ENCODE results near the gene MKI67. TPM values are rescaled to one million over a fixed set of nuclear protein-coding genes. Genes with fewer than 3 reads are reported as not detected.

MKI67 gene
- total RNA-seq, 1 donor from 2014 or later, result 6.3 TPM

- Histone ChIP-seq H3K27me3 (ENCODE audit: control insufficient read depth in 3 of 3, insufficient read depth in 3 of 3, low read length in 3 of 3) (peaks cover 0 to 13% (median 6%) of the 10 kb centered on the region in 3 donors), H3K9me3 (ENCODE audit: control insufficient read depth in 3 of 3, low read length in 3 of 3) (peaks cover 0 to 2% (median 0%) of the 10 kb centered on the region in 3 donors), H3K27ac (ENCODE audit: low read depth, low read length) (no peak overlapping the region), H3K9ac (ENCODE audit: low read depth in 1 of 3, low read length in 3 of 3) (no peak overlapping the region), H3K4me1 (ENCODE audit: control insufficient read depth in 3 of 3, insufficient read depth in 3 of 3, low read length in 3 of 3) (peaks cover 12 to 18% (median 13%) of the 10 kb centered on the region in 3 donors), H3K36me3 (ENCODE audit: control insufficient read depth in 3 of 3, insufficient read depth in 3 of 3, low read length in 3 of 3) (peaks cover 20 to 30% (median 25%) of the 10 kb centered on the region in 3 donors), H3K4me3 (ENCODE audit: low read length in 3 of 3) (no peak overlapping the region)
These were observed 57.6 kb downstream of the MKI67 start for GRCh38 chr10:128068398-128069285.

- Histone ChIP-seq H3K36me3 (ENCODE audit: control insufficient read depth in 3 of 3, insufficient read depth in 3 of 3, low read length in 3 of 3) (peaks cover 16 to 24% (median 23%) of the 10 kb centered on the region in 3 donors), H3K9ac (ENCODE audit: low read depth in 1 of 3, low read length in 3 of 3) (no peak overlapping the region), H3K4me3 (ENCODE audit: low read length in 3 of 3) (no peak overlapping the region), H3K27me3 (ENCODE audit: control insufficient read depth in 3 of 3, insufficient read depth in 3 of 3, low read length in 3 of 3) (peaks cover 0 to 18% (median 6%) of the 10 kb centered on the region in 3 donors), H3K27ac (ENCODE audit: low read depth, low read length) (no peak overlapping the region), H3K4me1 (ENCODE audit: control insufficient read depth in 3 of 3, insufficient read depth in 3 of 3, low read length in 3 of 3) (peaks cover 15 to 25% (median 19%) of the 10 kb centered on the region in 3 donors), H3K9me3 (ENCODE audit: control insufficient read depth in 3 of 3, low read length in 3 of 3) (peaks cover 0 to 2% (median 0%) of the 10 kb centered on the region in 3 donors)
These were observed 58.4 kb downstream of the MKI67 start for GRCh38 chr10:128067691-128068397.

- Histone ChIP-seq H3K36me3 (ENCODE audit: control insufficient read depth in 3 of 3, insufficient read depth in 3 of 3, low read length in 3 of 3) (peaks cover 16 to 24% (median 23%) of the 10 kb centered on the region in 3 donors), H3K9me3 (ENCODE audit: control insufficient read depth in 3 of 3, low read length in 3 of 3) (peaks cover 0 to 2% (median 0%) of the 10 kb centered on the region in 3 donors), H3K9ac (ENCODE audit: low read depth in 1 of 3, low read length in 3 of 3) (no peak overlapping the region), H3K27me3 (ENCODE audit: control insufficient read depth in 3 of 3, insufficient read depth in 3 of 3, low read length in 3 of 3) (peaks cover 0 to 20% (median 6%) of the 10 kb centered on the region in 3 donors), H3K4me3 (ENCODE audit: low read length in 3 of 3) (peak overlapping the region in 1 of 3 donors; percentile 13), H3K4me1 (ENCODE audit: control insufficient read depth in 3 of 3, insufficient read depth in 3 of 3, low read length in 3 of 3) (peaks cover 23 to 34% (median 26%) of the 10 kb centered on the region in 3 donors), H3K27ac (ENCODE audit: low read depth, low read length) (no peak overlapping the region)
These were observed 59.3 kb downstream of the MKI67 start for GRCh38 chr10:128066870-128067382.

GRCh38 chr10:128065881-128066534, 60.2 kb downstream of the MKI67 start:
- peaks cover 0 to 20% (median 6%) of the 10 kb centered on the region in 3 donors for H3K27me3 ChIP-seq (ENCODE audit: control insufficient read depth in 3 of 3, insufficient read depth in 3 of 3, low read length in 3 of 3)
- H3K9ac ChIP-seq (ENCODE audit: low read depth in 1 of 3, low read length in 3 of 3), result no peak overlapping the region
- H3K4me1 ChIP-seq (ENCODE audit: control insufficient read depth in 3 of 3, insufficient read depth in 3 of 3, low read length in 3 of 3), result peaks cover 23 to 34% (median 26%) of the 10 kb centered on the region in 3 donors
- peaks cover 0 to 2% (median 0%) of the 10 kb centered on the region in 3 donors for H3K9me3 ChIP-seq (ENCODE audit: control insufficient read depth in 3 of 3, low read length in 3 of 3)
- H3K36me3 ChIP-seq (ENCODE audit: control insufficient read depth in 3 of 3, insufficient read depth in 3 of 3, low read length in 3 of 3), result peaks cover 16 to 24% (median 20%) of the 10 kb centered on the region in 3 donors
- H3K4me3 ChIP-seq (ENCODE audit: low read length in 3 of 3), result no peak overlapping the region
- no peak overlapping the region for H3K27ac ChIP-seq (ENCODE audit: low read depth, low read length)

GRCh38 chr10:128064970-128065580, 61.1 kb downstream of the MKI67 start:
- Histone ChIP-seq H3K4me1 (ENCODE audit: control insufficient read depth in 3 of 3, insufficient read depth in 3 of 3, low read length in 3 of 3) (peaks cover 24 to 34% (median 26%) of the 10 kb centered on the region in 3 donors), H3K36me3 (ENCODE audit: control insufficient read depth in 3 of 3, insufficient read depth in 3 of 3, low read length in 3 of 3) (peaks cover 12 to 18% (median 14%) of the 10 kb centered on the region in 3 donors), H3K9me3 (ENCODE audit: control insufficient read depth in 3 of 3, low read length in 3 of 3) (peaks cover 0 to 2% (median 0%) of the 10 kb centered on the region in 3 donors), H3K4me3 (ENCODE audit: low read length in 3 of 3) (no peak overlapping the region), H3K27ac (ENCODE audit: low read depth, low read length) (no peak overlapping the region), H3K27me3 (ENCODE audit: control insufficient read depth in 3 of 3, insufficient read depth in 3 of 3, low read length in 3 of 3) (peaks cover 0 to 20% (median 6%) of the 10 kb centered on the region in 3 donors), H3K9ac (ENCODE audit: low read depth in 1 of 3, low read length in 3 of 3) (no peak overlapping the region)

- peaks cover 0 to 16% (median 6%) of the 10 kb centered on the region in 3 donors for H3K27me3 ChIP-seq (ENCODE audit: control insufficient read depth in 3 of 3, insufficient read depth in 3 of 3, low read length in 3 of 3)
- no peak overlapping the region for H3K4me3 ChIP-seq (ENCODE audit: low read length in 3 of 3)
- peaks cover 0 to 2% (median 0%) of the 10 kb centered on the region in 3 donors for H3K9me3 ChIP-seq (ENCODE audit: control insufficient read depth in 3 of 3, low read length in 3 of 3)
- H3K27ac ChIP-seq (ENCODE audit: low read depth, low read length), result peak overlapping the region; percentile 71
- H3K9ac ChIP-seq (ENCODE audit: low read depth in 1 of 3, low read length in 3 of 3), result peak overlapping the region in 1 of 3 donors; percentile 25
- H3K36me3 ChIP-seq (ENCODE audit: control insufficient read depth in 3 of 3, insufficient read depth in 3 of 3, low read length in 3 of 3), result peaks cover 7 to 13% (median 11%) of the 10 kb centered on the region in 3 donors
- peaks cover 25 to 34% (median 26%) of the 10 kb centered on the region in 3 donors for H3K4me1 ChIP-seq (ENCODE audit: control insufficient read depth in 3 of 3, insufficient read depth in 3 of 3, low read length in 3 of 3)
These were observed 61.9 kb downstream of the MKI67 start for GRCh38 chr10:128064108-128064969.

GRCh38 chr10:128063736-128064107, 62.5 kb downstream of the MKI67 start:
- Histone ChIP-seq H3K27me3 (ENCODE audit: control insufficient read depth in 3 of 3, insufficient read depth in 3 of 3, low read length in 3 of 3) (peaks cover 0 to 16% (median 6%) of the 10 kb centered on the region in 3 donors), H3K9ac (ENCODE audit: low read depth in 1 of 3, low read length in 3 of 3) (no peak overlapping the region), H3K9me3 (ENCODE audit: control insufficient read depth in 3 of 3, low read length in 3 of 3) (peaks cover 0 to 2% (median 0%) of the 10 kb centered on the region in 3 donors), H3K36me3 (ENCODE audit: control insufficient read depth in 3 of 3, insufficient read depth in 3 of 3, low read length in 3 of 3) (peaks cover 7 to 13% (median 11%) of the 10 kb centered on the region in 3 donors), H3K27ac (ENCODE audit: low read depth, low read length) (peak overlapping the region; percentile 71), H3K4me3 (ENCODE audit: low read length in 3 of 3) (no peak overlapping the region), H3K4me1 (ENCODE audit: control insufficient read depth in 3 of 3, insufficient read depth in 3 of 3, low read length in 3 of 3) (peaks cover 25 to 34% (median 26%) of the 10 kb centered on the region in 3 donors)

- peaks cover 25 to 34% (median 26%) of the 10 kb centered on the region in 3 donors for H3K4me1 ChIP-seq (ENCODE audit: control insufficient read depth in 3 of 3, insufficient read depth in 3 of 3, low read length in 3 of 3)
- no peak overlapping the region for H3K9ac ChIP-seq (ENCODE audit: low read depth in 1 of 3, low read length in 3 of 3)
- H3K27ac ChIP-seq (ENCODE audit: low read depth, low read length), result peak overlapping the region; percentile 71
- H3K4me3 ChIP-seq (ENCODE audit: low read length in 3 of 3), result peak overlapping the region in 2 of 3 donors; percentile 19 to 44
- H3K27me3 ChIP-seq (ENCODE audit: control insufficient read depth in 3 of 3, insufficient read depth in 3 of 3, low read length in 3 of 3), result peaks cover 0 to 16% (median 6%) of the 10 kb centered on the region in 3 donors
- peaks cover 0 to 2% (median 0%) of the 10 kb centered on the region in 3 donors for H3K9me3 ChIP-seq (ENCODE audit: control insufficient read depth in 3 of 3, low read length in 3 of 3)
- peaks cover 7 to 13% (median 11%) of the 10 kb centered on the region in 3 donors for H3K36me3 ChIP-seq (ENCODE audit: control insufficient read depth in 3 of 3, insufficient read depth in 3 of 3, low read length in 3 of 3)
These were observed 63.2 kb downstream of the MKI67 start for GRCh38 chr10:128062881-128063563.
